Ecto neural progenitor cell (in vitro differentiated cells): Measurements from ENCODE around the gene JAM3.
"Not testable (repeated sequence)": the region's sequence is repeated elsewhere in the genome, so short reads cannot be mapped to it uniquely, and the experiment has no call there.

Source experiments
- DNase-seq: peaks from one replicate; pipeline ENCODE4 v3.0.0-alpha.2; 2018; ENCODE audit warnings: low spot score

The JAM3 gene

GRCh38 chr11:134062265-134063123 lies 6.4 kb upstream of the JAM3 start:
- no peak for DNase-seq

- no peak for DNase-seq
Measured at GRCh38 chr11:134063124-134063495, 5.8 kb upstream of the JAM3 start.

- DNase-seq, result no peak
Measured at GRCh38 chr11:134063991-134064747, 4.7 kb upstream of the JAM3 start.

- DNase-seq, result no peak
Measured at GRCh38 chr11:134065381-134065780, 3.5 kb upstream of the JAM3 start.

- no peak for DNase-seq
Measured at GRCh38 chr11:134066943-134067885, 1.7 kb upstream of the JAM3 start.

- peak; percentile 66 for DNase-seq
Measured at GRCh38 chr11:134069426-134070341, 812 bp downstream of the JAM3 start.

- DNase-seq, result no peak
Measured at GRCh38 chr11:134070342-134070845, 1.5 kb downstream of the JAM3 start.

GRCh38 chr11:134071306-134071705 lies 2.4 kb downstream of the JAM3 start:
- DNase-seq, result no peak

- DNase-seq, result no peak
Measured at GRCh38 chr11:134071766-134072402, 3.0 kb downstream of the JAM3 start.

- no peak for DNase-seq
Measured at GRCh38 chr11:134072844-134073243, 4.0 kb downstream of the JAM3 start.

- no peak for DNase-seq
Measured at GRCh38 chr11:134074346-134074745, 5.5 kb downstream of the JAM3 start.

GRCh38 chr11:134074766-134075165 lies 5.9 kb downstream of the JAM3 start:
- no peak for DNase-seq

- DNase-seq, result no peak
Measured at GRCh38 chr11:134079317-134079716, 10.4 kb downstream of the JAM3 start.

GRCh38 chr11:134081258-134081657 lies 12.4 kb downstream of the JAM3 start:
- not testable (repeated sequence) for DNase-seq

- no peak for DNase-seq
Measured at GRCh38 chr11:134082990-134083389, 14.1 kb downstream of the JAM3 start.

GRCh38 chr11:134086376-134086775 lies 17.5 kb downstream of the JAM3 start:
- no peak for DNase-seq

- not testable (repeated sequence) for DNase-seq
Measured at GRCh38 chr11:134092006-134092405, 23.1 kb downstream of the JAM3 start.

- no peak for DNase-seq
Measured at GRCh38 chr11:134097166-134097565, 28.3 kb downstream of the JAM3 start.

GRCh38 chr11:134098566-134099184 lies 29.8 kb downstream of the JAM3 start:
- no peak for DNase-seq

- DNase-seq, result no peak
Measured at GRCh38 chr11:134100171-134100570, 31.3 kb downstream of the JAM3 start.
